Brain pericyte (primary cell): Measurements from ENCODE around the gene EMP3.

Experiments used
- DNase-seq: peaks from one replicate; pipeline ENCODE4 v3.0.0-alpha.2; 2012; ENCODE audit warnings: low read depth, low spot score

Gene EMP3

GRCh38 chr19:48373567-48373966 is 48.2 kb downstream of the EMP3 start:
- DNase-seq, result no peak

- DNase-seq, result no peak
Measured at GRCh38 chr19:48378194-48378570, 52.8 kb downstream of the EMP3 start.

DNA sequence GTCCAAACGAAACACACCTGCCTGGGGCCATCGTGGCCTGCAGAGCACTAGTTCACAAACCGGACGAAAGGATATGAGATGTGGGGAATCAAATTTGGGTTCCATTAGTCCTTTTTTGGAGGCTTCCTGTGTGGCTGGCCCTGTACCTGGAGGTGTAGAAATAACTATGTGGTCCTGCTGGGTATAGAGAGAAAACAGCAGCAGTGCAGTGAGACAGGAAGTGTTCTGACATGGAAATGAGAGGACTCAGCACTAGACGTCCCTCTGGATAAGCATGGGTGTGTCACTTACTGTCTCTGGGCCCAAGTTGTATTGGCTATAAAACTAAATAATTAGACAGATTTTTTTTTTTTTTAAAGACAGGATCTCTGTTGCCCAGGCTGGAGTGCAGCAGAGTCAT is 53.7 kb downstream of the EMP3 start:
- DNase-seq, result no peak
